ENCODE data around the gene FDX2. TPM values are rescaled to one million over a fixed set of nuclear protein-coding genes. Genes with fewer than 3 reads are reported as not detected.
"Not testable (repeated sequence)": the region's sequence is repeated elsewhere in the genome, so short reads cannot be mapped to it uniquely, and the experiment has no call there.

Gene FDX2
- total RNA-seq, 1 donor from 2014 or later, result 22.3 TPM

- peaks cover 4% of the 10 kb centered on the region for H3K27me3 Mint-ChIP-seq (ENCODE audit: low read depth)
- no peak overlapping the region for H3K27ac Mint-ChIP-seq (ENCODE audit: unreplicated experiment)
- peaks cover 11% of the 10 kb centered on the region for H3K36me3 Mint-ChIP-seq (ENCODE audit: low read depth)
- H3K4me1 Mint-ChIP-seq (ENCODE audit: low read depth), result peaks cover 6% of the 10 kb centered on the region
- DNase-seq (ENCODE audit: low spot score), result no peak
- TF ChIP-seq CTCF (IDR thresholded peaks at IDR 0.05), result no peak
- no peaks in the 10 kb centered on the region for H3K9me3 Mint-ChIP-seq (ENCODE audit: low read depth)
- H3K4me3 Mint-ChIP-seq (ENCODE audit: unreplicated experiment), result no peak overlapping the region
Observed at GRCh38 chr19:10283301-10284064, 32.3 kb downstream of the FDX2 start.

- H3K9me3 Mint-ChIP-seq (ENCODE audit: low read depth); H3K27ac Mint-ChIP-seq (ENCODE audit: unreplicated experiment); H3K4me3 Mint-ChIP-seq (ENCODE audit: unreplicated experiment); DNase-seq (ENCODE audit: low spot score); H3K27me3 Mint-ChIP-seq (ENCODE audit: low read depth): not testable (repeated sequence)
- H3K4me1 Mint-ChIP-seq (ENCODE audit: low read depth), result peaks cover 13% of the 10 kb centered on the region
- H3K36me3 Mint-ChIP-seq (ENCODE audit: low read depth), result peaks cover 11% of the 10 kb centered on the region
Observed at GRCh38 chr19:10282043-10282442, 33.8 kb downstream of the FDX2 start.

GRCh38 chr19:10279737-10280442, 35.9 kb downstream of the FDX2 start:
- DNase-seq (ENCODE audit: low spot score), result no peak
- H3K4me3 Mint-ChIP-seq (ENCODE audit: unreplicated experiment), result no peak overlapping the region
- H3K27me3 Mint-ChIP-seq (ENCODE audit: low read depth), result no peaks in the 10 kb centered on the region
- no peak overlapping the region for H3K27ac Mint-ChIP-seq (ENCODE audit: unreplicated experiment)
- TF ChIP-seq CTCF (IDR thresholded peaks at IDR 0.05), result no peak
- H3K9me3 Mint-ChIP-seq (ENCODE audit: low read depth), result no peaks in the 10 kb centered on the region
- H3K4me1 Mint-ChIP-seq (ENCODE audit: low read depth), result peaks cover 14% of the 10 kb centered on the region
- H3K36me3 Mint-ChIP-seq (ENCODE audit: low read depth), result peaks cover 4% of the 10 kb centered on the region

- peaks cover 16% of the 10 kb centered on the region for H3K4me1 Mint-ChIP-seq (ENCODE audit: low read depth)
- DNase-seq (ENCODE audit: low spot score), result no peak
- no peak for TF ChIP-seq CTCF (IDR thresholded peaks at IDR 0.05)
- H3K27ac Mint-ChIP-seq (ENCODE audit: unreplicated experiment), result no peak overlapping the region
- peaks cover 5% of the 10 kb centered on the region for H3K36me3 Mint-ChIP-seq (ENCODE audit: low read depth)
- no peaks in the 10 kb centered on the region for H3K9me3 Mint-ChIP-seq (ENCODE audit: low read depth)
- no peaks in the 10 kb centered on the region for H3K27me3 Mint-ChIP-seq (ENCODE audit: low read depth)
- H3K4me3 Mint-ChIP-seq (ENCODE audit: unreplicated experiment), result no peak overlapping the region
Observed at GRCh38 chr19:10278935-10279334, 36.9 kb downstream of the FDX2 start.

GRCh38 chr19:10277795-10278589, 37.8 kb downstream of the FDX2 start:
- H3K4me1 Mint-ChIP-seq (ENCODE audit: low read depth), result peaks cover 16% of the 10 kb centered on the region
- no peak for DNase-seq (ENCODE audit: low spot score)
- peak overlapping the region; percentile 94 for H3K27ac Mint-ChIP-seq (ENCODE audit: unreplicated experiment)
- H3K4me3 Mint-ChIP-seq (ENCODE audit: unreplicated experiment), result no peak overlapping the region
- H3K27me3 Mint-ChIP-seq (ENCODE audit: low read depth), result no peaks in the 10 kb centered on the region
- H3K36me3 Mint-ChIP-seq (ENCODE audit: low read depth), result peaks cover 5% of the 10 kb centered on the region
- no peak for TF ChIP-seq CTCF (IDR thresholded peaks at IDR 0.05)
- no peaks in the 10 kb centered on the region for H3K9me3 Mint-ChIP-seq (ENCODE audit: low read depth)

Measured in chondrocyte (in vitro differentiated cells).